Measurements from ENCODE around the gene FOXP1. TPM values are rescaled to one million over a fixed set of nuclear protein-coding genes. Genes with fewer than 3 reads are reported as not detected.

FOXP1 gene
- total RNA-seq, 2 donors from 2014 or later: 41.7 to 94.3 TPM

GRCh38 chr3:71166339-71167240 is 416.9 kb downstream of the FOXP1 start:
- no peaks in the 10 kb centered on the region for H3K36me3 ChIP-seq (ENCODE audit: control insufficient read depth, insufficient read depth, low read length)
- no peak for DNase-seq
- TF ChIP-seq CTCF (conservative IDR thresholded peaks at IDR 0.05): no peak
- no peak overlapping the region for H3K4me3 Mint-ChIP-seq
- WGBS, 2 experiments (ENCODE audit: insufficient coverage in 1 of 2, insufficient read length in 1 of 2): 96% methylated on average over 8 to 10 of the region's 10 CpGs
- peaks cover 4% of the 10 kb centered on the region for H3K9me3 ChIP-seq (ENCODE audit: control insufficient read depth, low read length)
- H3K4me3 ChIP-seq (ENCODE audit: low read length): no peak overlapping the region
- H3K27me3 ChIP-seq (ENCODE audit: control insufficient read depth, insufficient read depth, low read length, poor library complexity, severe bottlenecking): no peaks in the 10 kb centered on the region
- H3K36me3 Mint-ChIP-seq (ENCODE audit: low read depth): peaks cover 19% of the 10 kb centered on the region
- no peaks in the 10 kb centered on the region for H3K27me3 Mint-ChIP-seq (ENCODE audit: insufficient read depth)
- H3K27ac Mint-ChIP-seq: no peak overlapping the region
- H3K9me3 Mint-ChIP-seq: no peaks in the 10 kb centered on the region
- H3K4me1 ChIP-seq (ENCODE audit: control insufficient read depth, insufficient read depth, low read length): peaks cover 10% of the 10 kb centered on the region
- peaks cover 53% of the 10 kb centered on the region for H3K4me1 Mint-ChIP-seq
- H3K9ac ChIP-seq (ENCODE audit: extremely low read depth, low read length, poor library complexity, severe bottlenecking): no peak overlapping the region
- H3K27ac ChIP-seq (ENCODE audit: low read depth, low read length): no peak overlapping the region

DNA sequence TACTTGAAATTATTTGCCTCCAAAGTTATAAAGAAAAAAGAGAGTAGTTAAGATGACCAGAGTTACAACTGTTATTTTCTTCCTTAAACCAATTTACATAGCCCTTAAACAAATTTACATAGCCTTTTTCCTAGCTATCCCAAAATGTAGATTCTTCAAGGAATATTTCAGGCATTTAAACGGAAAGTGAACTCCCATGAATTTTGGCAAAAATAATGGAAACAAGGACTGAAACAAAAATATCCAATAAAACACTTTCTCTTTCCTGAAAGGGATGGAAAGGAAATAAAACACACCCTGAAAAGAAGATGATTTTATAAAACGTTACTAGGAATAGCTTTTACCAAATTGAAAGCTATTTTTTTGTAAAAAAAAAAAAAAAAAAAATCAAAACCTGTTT is 418.6 kb downstream of the FOXP1 start:
- peaks cover 11% of the 10 kb centered on the region for H3K4me1 ChIP-seq (ENCODE audit: control insufficient read depth, insufficient read depth, low read length)
- Mint-ChIP-seq H3K27ac (no peak overlapping the region), H3K27me3 (ENCODE audit: insufficient read depth) (no peaks in the 10 kb centered on the region), H3K4me1 (peaks cover 50% of the 10 kb centered on the region), H3K36me3 (ENCODE audit: low read depth) (peaks cover 19% of the 10 kb centered on the region), H3K9me3 (no peaks in the 10 kb centered on the region), H3K4me3 (no peak overlapping the region)
- H3K36me3 ChIP-seq (ENCODE audit: control insufficient read depth, insufficient read depth, low read length): no peaks in the 10 kb centered on the region
- no peak for DNase-seq
- no peaks in the 10 kb centered on the region for H3K27me3 ChIP-seq (ENCODE audit: control insufficient read depth, insufficient read depth, low read length, poor library complexity, severe bottlenecking)
- H3K4me3 ChIP-seq (ENCODE audit: low read length): no peak overlapping the region
- H3K9me3 ChIP-seq (ENCODE audit: control insufficient read depth, low read length): peaks cover 15% of the 10 kb centered on the region
- TF ChIP-seq CTCF (conservative IDR thresholded peaks at IDR 0.05): no peak
- H3K27ac ChIP-seq (ENCODE audit: low read depth, low read length): no peak overlapping the region
- 95% methylated on average over 1 of the region's 2 CpGs; no CpG with 5 or more reads in 1 of the 2 experiments for WGBS, 2 experiments (ENCODE audit: insufficient coverage in 1 of 2, insufficient read length in 1 of 2)
- no peak overlapping the region for H3K9ac ChIP-seq (ENCODE audit: extremely low read depth, low read length, poor library complexity, severe bottlenecking)

GRCh38 chr3:71163198-71163918 is 420.2 kb downstream of the FOXP1 start:
- peaks cover 5% of the 10 kb centered on the region for H3K4me1 ChIP-seq (ENCODE audit: control insufficient read depth, insufficient read depth, low read length)
- H3K9me3 ChIP-seq (ENCODE audit: control insufficient read depth, low read length): peaks cover 15% of the 10 kb centered on the region
- Mint-ChIP-seq H3K27me3 (ENCODE audit: insufficient read depth) (no peaks in the 10 kb centered on the region), H3K4me1 (peaks cover 44% of the 10 kb centered on the region), H3K4me3 (no peak overlapping the region), H3K36me3 (ENCODE audit: low read depth) (peaks cover 19% of the 10 kb centered on the region), H3K9me3 (no peaks in the 10 kb centered on the region), H3K27ac (no peak overlapping the region)
- DNase-seq: no peak
- 94 to 95% methylated on average over 3 to 7 of the region's 7 CpGs for WGBS, 2 experiments (ENCODE audit: insufficient coverage in 1 of 2, insufficient read length in 1 of 2)
- no peaks in the 10 kb centered on the region for H3K36me3 ChIP-seq (ENCODE audit: control insufficient read depth, insufficient read depth, low read length)
- no peak overlapping the region for H3K27ac ChIP-seq (ENCODE audit: low read depth, low read length)
- H3K27me3 ChIP-seq (ENCODE audit: control insufficient read depth, insufficient read depth, low read length, poor library complexity, severe bottlenecking): no peaks in the 10 kb centered on the region
- H3K4me3 ChIP-seq (ENCODE audit: low read length): no peak overlapping the region
- no peak overlapping the region for H3K9ac ChIP-seq (ENCODE audit: extremely low read depth, low read length, poor library complexity, severe bottlenecking)
- no peak for TF ChIP-seq CTCF (conservative IDR thresholded peaks at IDR 0.05)
